Epithelial cell of proximal tubule (primary cell): ENCODE data around the gene GLT1D1. TPM values are rescaled to one million over a fixed set of nuclear protein-coding genes. Genes with fewer than 3 reads are reported as not detected.
"Not testable (repeated sequence)": the region's sequence is repeated elsewhere in the genome, so short reads cannot be mapped to it uniquely, and the experiment has no call there.

Experiments
- DNase-seq: peaks from one replicate; pipeline ENCODE4 v3.0.0-alpha.2; 2011; ENCODE audit warnings: low read depth
- H3K4me3 ChIP-seq: 2 replicates; pipeline ENCODE4 v1.5.1; 2011; ENCODE audit warnings: low read depth, mild to moderate bottlenecking, low read length
- CTCF ChIP-seq: conservative IDR thresholded peaks from 2 replicates; pipeline ENCODE4 v1.5.1; 2012; ENCODE audit warnings: low read depth, mild to moderate bottlenecking, low read length
- total RNA-seq: library from RNA; depleted of rRNA; stranded (reverse); fragments of >200 nt; gene quantifications from 2 replicates; pipeline ENCODE4 v1.2.3, GENCODE V29; 2015

Gene GLT1D1
- total RNA-seq, 1 donor from 2014 or later, result 0.46 TPM

GRCh38 chr12:128833418-128833817 lies 19.9 kb upstream of the GLT1D1 start:
- no peak overlapping the region for H3K4me3 ChIP-seq
- TF ChIP-seq CTCF, result no peak
- no peak for DNase-seq

GRCh38 chr12:128839885-128840284 lies 13.4 kb upstream of the GLT1D1 start:
- DNase-seq, H3K4me3 ChIP-seq: not testable (repeated sequence)

GRCh38 chr12:128840862-128841468 lies 12.3 kb upstream of the GLT1D1 start:
- no peak for DNase-seq
- no peak overlapping the region for H3K4me3 ChIP-seq
- TF ChIP-seq CTCF, result no peak

GRCh38 chr12:128842579-128842978 lies 10.7 kb upstream of the GLT1D1 start:
- DNase-seq, result no peak
- TF ChIP-seq CTCF, result no peak

GRCh38 chr12:128843538-128843937 lies 9.7 kb upstream of the GLT1D1 start:
- no peak overlapping the region for H3K4me3 ChIP-seq
- DNase-seq, result no peak
- no peak for TF ChIP-seq CTCF

More at GRCh38 chr12:128842579-128842978, 10.7 kb upstream of the GLT1D1 start:
- H3K4me3 ChIP-seq, result no peak overlapping the region

- DNase-seq, result no peak
- H3K4me3 ChIP-seq, result no peak overlapping the region
- peak; percentile 2 for TF ChIP-seq CTCF
Measured at GRCh38 chr12:128844031-128844635, 9.1 kb upstream of the GLT1D1 start.

- not testable (repeated sequence) for H3K4me3 ChIP-seq, DNase-seq
Measured at GRCh38 chr12:128846671-128847070, 6.6 kb upstream of the GLT1D1 start.

- TF ChIP-seq CTCF, result no peak
- no peak for DNase-seq
- H3K4me3 ChIP-seq, result no peak overlapping the region
Measured at GRCh38 chr12:128848371-128848770, 4.9 kb upstream of the GLT1D1 start.

- DNase-seq, result not testable (repeated sequence)
Measured at GRCh38 chr12:128849806-128850205, 3.5 kb upstream of the GLT1D1 start.

More at GRCh38 chr12:128849806-128850205, 3.5 kb upstream of the GLT1D1 start:
- not testable (repeated sequence) for H3K4me3 ChIP-seq
